ENCODE measurements around the gene KIAA1217.

KIAA1217 gene

DNA sequence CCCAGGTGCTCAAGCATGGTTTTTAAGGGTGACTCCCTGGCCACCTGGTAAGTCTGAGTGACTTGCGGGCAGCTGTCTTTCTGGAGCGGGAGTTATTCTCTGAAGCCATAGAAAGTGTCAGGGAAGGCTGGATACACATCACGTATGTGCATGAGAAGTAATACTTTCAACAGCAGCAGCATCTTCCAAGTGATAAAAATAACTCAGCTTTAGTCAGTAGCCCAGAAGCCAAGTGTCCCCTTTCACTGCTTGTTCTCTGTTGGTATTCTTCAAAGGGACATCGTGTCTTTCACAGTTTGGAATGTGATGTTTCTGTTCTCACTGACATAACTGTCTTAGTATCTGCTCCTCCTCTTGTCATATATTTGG lies 97.6 kb downstream of the KIAA1217 start:
- H3K79me2 ChIP-seq (ENCODE audit: insufficient read depth, low read length): no peaks in the 10 kb centered on the region
- DNase-seq: no peak
- no peak overlapping the region for H3K4me2 ChIP-seq (ENCODE audit: insufficient read depth, low read length)
- no peak for ATAC-seq (ENCODE audit: insufficient read depth, low read depth)
- no peak overlapping the region for H3K9ac ChIP-seq (ENCODE audit: low read depth, low read length)
- no peaks in the 10 kb centered on the region for H3K27me3 ChIP-seq (ENCODE audit: insufficient read depth, low read length, poor library complexity)
- no peaks in the 10 kb centered on the region for H3K36me3 ChIP-seq (ENCODE audit: insufficient read depth, low read length)
- no peak overlapping the region for H3K4me3 ChIP-seq (ENCODE audit: low read depth in 1 of 2, low read length in 2 of 2)
- H2AFZ ChIP-seq (ENCODE audit: low read depth, low read length): no peak overlapping the region
- no peak for TF ChIP-seq EZH2 (IDR thresholded peaks at IDR 0.05; ENCODE audit: borderline replicate concordance, low read depth, low read length, severe bottlenecking)
- TF ChIP-seq, protein P1, sequence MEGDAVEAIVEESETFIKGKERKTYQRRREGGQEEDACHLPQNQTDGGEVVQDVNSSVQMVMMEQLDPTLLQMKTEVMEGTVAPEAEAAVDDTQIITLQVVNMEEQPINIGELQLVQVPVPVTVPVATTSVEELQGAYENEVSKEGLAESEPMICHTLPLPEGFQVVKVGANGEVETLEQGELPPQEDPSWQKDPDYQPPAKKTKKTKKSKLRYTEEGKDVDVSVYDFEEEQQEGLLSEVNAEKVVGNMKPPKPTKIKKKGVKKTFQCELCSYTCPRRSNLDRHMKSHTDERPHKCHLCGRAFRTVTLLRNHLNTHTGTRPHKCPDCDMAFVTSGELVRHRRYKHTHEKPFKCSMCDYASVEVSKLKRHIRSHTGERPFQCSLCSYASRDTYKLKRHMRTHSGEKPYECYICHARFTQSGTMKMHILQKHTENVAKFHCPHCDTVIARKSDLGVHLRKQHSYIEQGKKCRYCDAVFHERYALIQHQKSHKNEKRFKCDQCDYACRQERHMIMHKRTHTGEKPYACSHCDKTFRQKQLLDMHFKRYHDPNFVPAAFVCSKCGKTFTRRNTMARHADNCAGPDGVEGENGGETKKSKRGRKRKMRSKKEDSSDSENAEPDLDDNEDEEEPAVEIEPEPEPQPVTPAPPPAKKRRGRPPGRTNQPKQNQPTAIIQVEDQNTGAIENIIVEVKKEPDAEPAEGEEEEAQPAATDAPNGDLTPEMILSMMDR (IDR thresholded peaks at IDR 0.05; ENCODE audit: borderline replicate concordance, extremely low read depth, low read length, poor library complexity, severe bottlenecking): no peak
- no peaks in the 10 kb centered on the region for H3K9me3 ChIP-seq (ENCODE audit: insufficient read depth, low read length, severe bottlenecking)
- H3K27ac ChIP-seq (ENCODE audit: low read length): no peak overlapping the region
- H4K20me1 ChIP-seq (ENCODE audit: insufficient read depth, low read length): no peaks in the 10 kb centered on the region
- no peaks in the 10 kb centered on the region for H3K4me1 ChIP-seq (ENCODE audit: insufficient read depth, low read length)

DNA sequence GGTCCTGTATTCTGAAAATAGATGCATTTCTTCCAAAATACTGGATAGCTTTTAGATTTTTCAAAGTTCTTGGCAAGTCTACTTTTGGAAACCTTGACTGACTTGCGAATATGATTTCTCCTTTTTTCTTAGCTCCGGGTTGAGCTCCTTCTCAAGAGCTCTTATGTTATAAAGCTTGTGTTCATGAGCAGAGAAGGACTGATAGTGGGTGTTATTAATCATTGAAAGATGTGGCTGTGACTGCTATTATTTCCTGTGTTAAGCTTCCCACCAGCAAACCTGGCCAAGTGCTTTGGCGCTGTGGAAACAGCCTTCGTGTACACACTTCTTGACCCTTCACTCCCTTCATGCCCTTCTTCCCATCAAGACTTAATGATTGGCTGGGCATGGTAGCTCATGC lies 98.2 kb downstream of the KIAA1217 start:
- Histone ChIP-seq H3K4me2 (ENCODE audit: insufficient read depth, low read length) (no peak overlapping the region), H2AFZ (ENCODE audit: low read depth, low read length) (no peak overlapping the region), H4K20me1 (ENCODE audit: insufficient read depth, low read length) (no peaks in the 10 kb centered on the region), H3K4me1 (ENCODE audit: insufficient read depth, low read length) (no peaks in the 10 kb centered on the region), H3K79me2 (ENCODE audit: insufficient read depth, low read length) (no peaks in the 10 kb centered on the region), H3K9me3 (ENCODE audit: insufficient read depth, low read length, severe bottlenecking) (no peaks in the 10 kb centered on the region), H3K27ac (ENCODE audit: low read length) (no peak overlapping the region), H3K36me3 (ENCODE audit: insufficient read depth, low read length) (no peaks in the 10 kb centered on the region), H3K4me3 (ENCODE audit: low read depth in 1 of 2, low read length in 2 of 2) (no peak overlapping the region), H3K9ac (ENCODE audit: low read depth, low read length) (no peak overlapping the region), H3K27me3 (ENCODE audit: insufficient read depth, low read length, poor library complexity) (no peaks in the 10 kb centered on the region)
- no peak for DNase-seq
- no peak for ATAC-seq (ENCODE audit: insufficient read depth, low read depth)
- no peak for TF ChIP-seq EZH2 (IDR thresholded peaks at IDR 0.05; ENCODE audit: borderline replicate concordance, low read depth, low read length, severe bottlenecking)
- TF ChIP-seq, protein P1 (IDR thresholded peaks at IDR 0.05; ENCODE audit: borderline replicate concordance, extremely low read depth, low read length, poor library complexity, severe bottlenecking): no peak

DNA sequence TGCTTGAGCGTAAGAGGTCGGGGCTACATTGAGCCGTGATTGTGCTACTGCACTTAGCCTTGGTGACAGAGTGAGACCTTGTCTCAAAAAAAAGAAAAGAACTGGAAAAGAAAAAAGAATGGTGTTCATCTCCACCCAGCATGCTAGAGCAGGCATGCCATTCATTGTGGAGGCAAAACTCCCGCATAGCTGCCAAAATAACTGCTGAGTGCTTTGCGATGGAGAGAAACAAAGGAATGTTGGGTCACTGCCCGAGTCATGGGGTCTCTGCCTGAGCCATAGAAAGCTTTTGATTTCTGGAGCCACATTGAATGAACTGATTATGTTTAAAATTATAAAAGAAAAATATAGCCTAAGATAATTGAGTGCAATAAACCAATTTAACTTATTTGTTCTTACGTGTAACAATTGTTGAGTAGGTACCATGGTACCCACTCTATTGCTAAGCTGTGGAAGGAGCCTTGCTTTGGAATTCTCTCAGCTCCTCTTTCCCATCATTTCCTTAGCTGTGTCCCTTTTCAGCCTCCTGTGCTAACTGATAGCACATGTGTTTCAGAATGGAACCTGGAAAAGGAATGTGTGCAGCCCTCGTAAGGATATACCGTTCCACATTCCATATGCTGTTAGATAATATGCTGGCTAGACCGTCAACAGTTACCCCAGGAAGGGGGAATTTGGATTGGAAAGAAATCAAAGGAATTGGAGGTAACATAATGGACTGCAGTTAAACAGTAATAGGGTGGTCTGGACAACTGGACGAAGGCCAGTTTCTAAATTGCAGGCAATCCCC lies 99.0 kb downstream of the KIAA1217 start:
- H3K4me1 ChIP-seq (ENCODE audit: insufficient read depth, low read length): no peaks in the 10 kb centered on the region
- H3K9ac ChIP-seq (ENCODE audit: low read depth, low read length): no peak overlapping the region
- no peak overlapping the region for H3K4me3 ChIP-seq (ENCODE audit: low read depth in 1 of 2, low read length in 2 of 2)
- no peaks in the 10 kb centered on the region for H3K27me3 ChIP-seq (ENCODE audit: insufficient read depth, low read length, poor library complexity)
- H3K9me3 ChIP-seq (ENCODE audit: insufficient read depth, low read length, severe bottlenecking): no peaks in the 10 kb centered on the region
- no peaks in the 10 kb centered on the region for H3K79me2 ChIP-seq (ENCODE audit: insufficient read depth, low read length)
- H4K20me1 ChIP-seq (ENCODE audit: insufficient read depth, low read length): no peaks in the 10 kb centered on the region
- no peak overlapping the region for H2AFZ ChIP-seq (ENCODE audit: low read depth, low read length)
- H3K4me2 ChIP-seq (ENCODE audit: insufficient read depth, low read length): no peak overlapping the region
- no peak for DNase-seq
- no peaks in the 10 kb centered on the region for H3K36me3 ChIP-seq (ENCODE audit: insufficient read depth, low read length)
- H3K27ac ChIP-seq (ENCODE audit: low read length): no peak overlapping the region
- ATAC-seq (ENCODE audit: insufficient read depth, low read depth): no peak
- TF ChIP-seq, protein P1 (IDR thresholded peaks at IDR 0.05; ENCODE audit: borderline replicate concordance, extremely low read depth, low read length, poor library complexity, severe bottlenecking): no peak
- TF ChIP-seq EZH2 (IDR thresholded peaks at IDR 0.05; ENCODE audit: borderline replicate concordance, low read depth, low read length, severe bottlenecking): no peak
